Stimulated activated CD4-positive, alpha-beta T cell treated with anti-CD3 and anti-CD28 coated beads, TNF-alpha, amount 100 ng/mL, for 1 hour (primary cell): ENCODE data around the gene TMTC4.

Source experiments
- DNase-seq, 3 donors: peaks; one replicate each; pipeline ENCODE4 v3.0.0-alpha.2; 2020; ENCODE audit warnings: low read depth in 3 of 3, low spot score in 1 of 3

The TMTC4 gene

DNA sequence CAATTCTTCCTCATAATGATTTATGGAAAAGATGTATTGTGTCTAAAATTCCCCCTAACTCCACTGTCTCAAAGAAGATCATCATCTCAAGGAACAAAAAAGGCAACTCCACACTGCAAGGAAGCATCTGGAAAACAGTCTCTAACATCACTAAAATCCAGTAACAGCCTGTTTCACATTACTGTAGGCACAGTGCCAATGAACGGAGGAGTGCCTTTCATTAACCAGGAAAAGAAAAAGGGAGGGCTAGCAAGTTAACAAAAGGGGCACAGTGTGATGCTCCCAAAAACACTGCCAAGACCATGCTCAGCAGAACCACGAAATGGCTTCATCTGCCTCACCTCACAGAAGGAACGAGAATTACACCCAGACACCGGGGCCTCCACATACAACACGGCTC lies 8.5 kb downstream of the TMTC4 start:
- no peak for DNase-seq

DNA sequence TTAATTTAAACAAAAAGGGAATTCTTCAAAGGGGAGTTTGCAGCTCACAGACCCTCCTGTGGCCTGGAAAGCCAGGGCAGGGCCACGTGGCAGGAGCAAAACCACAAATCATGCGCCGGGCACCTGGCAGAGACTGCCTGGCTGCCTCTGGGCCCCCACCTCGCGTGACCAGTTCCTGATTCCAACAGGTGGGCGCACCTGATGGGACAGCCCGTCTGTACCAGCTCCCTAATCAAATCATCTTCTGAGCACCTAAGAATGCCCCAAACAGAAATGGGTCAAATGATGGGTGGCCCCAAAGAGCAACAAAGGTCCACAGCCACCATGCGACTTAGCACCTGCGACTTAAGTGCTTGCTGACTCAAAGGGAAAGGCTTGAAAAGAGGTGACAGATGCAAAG lies 9.2 kb downstream of the TMTC4 start:
- no peak for DNase-seq

DNA sequence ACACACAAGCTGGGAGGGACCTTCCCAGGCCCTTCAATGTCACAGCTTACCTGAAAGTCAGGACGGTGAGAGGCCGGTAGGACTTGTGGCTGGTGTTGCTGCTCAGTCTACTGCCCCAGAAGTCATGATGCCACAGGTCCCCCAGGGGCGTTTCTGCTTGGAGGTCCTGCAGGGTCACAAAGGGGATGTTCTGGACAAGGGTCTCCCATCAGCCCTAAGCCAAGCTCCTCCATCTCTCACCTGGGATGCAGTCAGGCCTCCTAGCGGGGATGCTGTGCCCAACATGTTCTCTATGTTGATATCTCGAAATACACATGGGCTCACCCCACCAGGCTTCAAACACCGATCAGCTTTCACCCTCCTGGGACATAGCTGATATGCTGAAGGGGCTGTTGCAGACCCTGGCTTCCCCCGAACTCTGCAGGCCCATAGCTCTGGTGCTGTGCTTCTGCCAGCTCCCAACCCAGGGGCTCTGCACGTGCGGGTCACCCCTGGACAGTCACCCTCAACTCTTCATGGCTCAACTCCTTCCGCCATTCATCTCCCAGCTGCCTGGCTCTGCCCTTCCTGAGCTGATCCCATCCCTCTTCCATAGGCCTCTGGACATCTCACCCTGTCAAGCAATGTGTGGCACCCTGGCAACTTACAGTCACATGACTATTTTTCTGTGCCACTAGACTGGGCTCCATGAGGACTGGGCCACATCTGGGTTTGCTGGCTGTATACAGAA lies 10.3 kb downstream of the TMTC4 start:
- DNase-seq = no peak

DNA sequence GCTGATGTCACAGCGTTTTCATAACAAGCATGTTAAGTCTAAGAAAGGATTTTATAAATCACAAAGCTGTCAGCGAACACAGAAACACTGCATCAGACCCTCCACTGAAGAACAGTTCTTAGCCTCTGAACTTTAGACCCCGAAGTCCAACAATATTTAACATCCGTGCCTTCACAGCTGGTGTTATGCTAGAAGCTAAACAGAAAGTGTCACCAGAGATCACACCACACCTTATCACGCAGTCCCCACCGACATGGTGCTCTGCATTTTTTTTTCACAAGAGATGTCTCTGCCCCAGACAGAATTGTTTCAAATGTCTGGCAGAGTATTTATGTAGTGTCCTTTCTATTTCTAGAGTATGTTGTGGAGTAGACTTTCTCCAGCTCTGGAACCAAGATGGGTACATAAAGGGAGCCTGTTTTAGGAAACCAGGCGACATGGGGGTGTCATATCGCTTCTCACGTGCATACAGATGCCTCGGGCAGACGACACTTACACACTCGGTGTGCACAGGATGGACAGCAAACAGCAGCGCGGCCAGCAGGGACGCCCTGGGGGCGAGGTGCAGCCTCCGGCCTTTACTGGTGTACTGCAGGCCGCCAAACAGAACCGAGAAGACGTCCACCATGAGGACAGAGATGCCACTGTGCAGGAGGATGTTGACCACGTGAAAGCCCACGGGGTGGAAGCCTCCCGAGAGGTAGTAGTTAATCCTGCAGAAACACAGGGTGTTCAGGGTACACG lies 12.0 kb downstream of the TMTC4 start:
- DNase-seq = no peak

DNA sequence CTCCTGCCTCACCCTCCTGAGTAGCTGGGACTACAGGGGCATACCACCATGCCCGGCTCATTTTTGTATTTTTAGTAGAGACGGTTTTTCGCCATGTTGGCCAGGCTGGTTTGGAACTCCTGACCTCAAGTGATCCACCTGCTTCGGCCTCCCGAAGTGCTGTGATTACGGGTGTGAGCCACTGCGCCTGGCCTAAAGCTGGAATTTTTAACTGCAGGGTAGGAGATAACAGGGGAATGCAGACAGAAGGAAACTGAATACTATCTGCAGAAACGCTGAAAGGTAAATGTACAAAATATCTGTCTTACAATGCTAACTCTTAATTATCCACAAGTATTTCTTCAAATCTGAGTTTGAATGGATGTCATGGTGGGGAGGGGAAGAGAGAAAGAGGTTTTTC lies 13.8 kb downstream of the TMTC4 start:
- DNase-seq = no peak

DNA sequence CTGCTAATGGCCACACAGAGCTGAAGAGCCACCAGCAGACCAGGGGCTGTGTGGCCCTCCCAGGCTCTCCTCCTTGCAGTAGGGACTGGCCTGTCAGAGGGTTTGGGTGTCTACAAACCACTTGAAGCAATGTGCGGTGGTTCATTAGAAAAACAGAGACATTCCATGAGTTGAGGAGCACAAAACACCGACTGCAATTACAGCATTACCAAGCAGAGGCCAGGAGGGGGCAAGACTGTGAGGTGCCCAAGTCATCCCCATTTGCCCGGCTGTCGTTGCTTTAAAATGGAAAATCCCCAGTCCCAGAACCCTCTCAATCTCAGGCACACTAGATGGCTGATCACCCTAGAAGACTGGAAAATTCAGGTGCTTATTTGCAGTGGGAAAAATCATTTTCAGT lies 15.0 kb downstream of the TMTC4 start:
- no peak for DNase-seq

DNA sequence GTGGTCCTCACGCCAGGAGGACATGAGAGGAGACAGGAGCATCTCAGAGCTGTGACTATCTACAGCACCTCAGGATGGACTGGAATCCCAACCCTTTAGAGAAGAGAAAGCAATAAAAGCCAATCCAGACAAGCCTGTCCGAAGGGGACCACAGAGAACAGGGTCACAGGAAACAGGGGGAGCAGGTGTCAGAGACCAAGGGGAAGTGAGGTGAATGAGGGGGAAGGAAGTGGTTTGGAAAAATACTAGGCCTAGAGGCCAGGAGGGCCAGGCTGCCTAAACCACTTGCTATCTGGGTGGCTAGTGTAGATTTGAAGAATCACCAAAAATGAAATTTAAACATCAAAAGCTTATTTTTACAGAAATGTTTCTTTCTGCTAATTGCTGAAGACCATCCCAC lies 16.2 kb downstream of the TMTC4 start:
- DNase-seq = no peak

DNA sequence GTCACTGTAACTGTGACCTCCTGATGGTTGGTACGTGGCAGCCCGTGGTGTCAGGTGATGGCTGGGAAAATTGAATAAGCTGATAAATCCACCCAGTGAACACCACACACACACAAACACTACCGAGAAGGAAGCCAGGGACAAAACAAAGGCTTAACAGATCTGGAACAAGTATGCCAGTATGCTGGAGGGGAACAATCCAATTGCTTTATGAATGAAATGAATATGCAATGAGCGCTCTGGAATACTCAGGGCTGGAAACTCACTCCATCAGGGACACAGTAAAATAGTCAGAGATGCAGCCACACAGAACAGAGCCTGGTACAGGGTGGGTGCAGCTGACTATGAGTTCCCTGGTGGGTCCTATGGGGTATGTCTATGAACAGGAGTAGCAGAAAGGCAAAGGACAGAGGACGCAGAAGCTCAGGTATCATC lies 16.7 kb downstream of the TMTC4 start:
- DNase-seq = no peak

DNA sequence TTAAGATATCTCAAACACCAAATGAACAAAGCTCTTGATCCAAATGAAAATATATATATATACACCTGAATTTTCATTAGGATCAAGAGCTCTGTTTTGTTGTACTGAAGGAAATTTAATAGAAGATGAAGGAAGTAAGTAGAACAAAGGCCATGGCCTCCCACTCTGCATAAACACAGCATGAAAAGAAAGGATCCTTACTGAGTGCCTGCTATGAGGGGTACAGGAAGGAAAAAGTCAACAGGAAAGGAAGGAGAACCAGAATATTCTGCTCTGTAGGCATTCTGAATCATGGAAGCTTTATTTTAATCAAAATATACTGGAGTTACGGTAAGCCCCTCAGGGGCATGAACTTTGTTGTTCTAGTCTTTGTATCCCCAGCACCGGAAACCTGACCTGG lies 22.1 kb downstream of the TMTC4 start:
- DNase-seq = no peak

DNA sequence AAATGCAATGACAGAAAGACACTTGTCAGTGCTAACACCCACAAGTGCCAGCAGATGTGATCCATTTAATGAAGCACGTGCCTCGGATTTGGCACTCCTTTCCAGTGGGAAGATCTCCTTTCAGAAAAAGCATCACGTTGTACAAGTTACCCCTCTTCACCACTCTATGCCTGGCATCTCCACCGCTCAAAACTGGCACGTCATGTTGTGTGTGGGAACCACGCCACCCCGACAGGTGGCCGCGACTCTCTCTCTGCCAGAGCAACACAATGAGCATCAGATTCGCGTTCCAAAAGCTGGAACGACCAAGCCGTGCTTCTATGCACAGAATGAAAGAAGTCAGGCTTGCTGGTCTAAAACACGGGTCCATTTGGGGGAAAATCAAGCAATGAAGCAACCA lies 24.3 kb downstream of the TMTC4 start:
- no peak for DNase-seq

DNA sequence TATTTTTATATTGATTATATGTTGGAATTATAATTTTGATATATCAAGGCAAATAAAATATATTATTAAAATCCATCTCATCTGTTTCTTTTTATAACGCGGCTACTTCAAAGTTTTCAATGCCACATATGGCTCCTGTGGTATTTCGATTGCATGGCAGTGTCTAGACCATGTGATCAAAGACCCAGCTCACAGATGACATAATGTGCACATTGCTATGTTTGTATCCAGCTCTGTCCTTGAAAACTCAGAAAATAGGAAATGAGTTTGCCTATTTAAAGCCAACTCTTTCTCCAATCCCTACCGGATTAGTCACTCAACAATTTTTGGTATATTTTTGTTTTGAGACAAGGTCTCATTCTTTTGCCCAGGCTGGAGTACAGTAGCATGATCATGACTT lies 26.2 kb downstream of the TMTC4 start:
- DNase-seq = no peak

DNA sequence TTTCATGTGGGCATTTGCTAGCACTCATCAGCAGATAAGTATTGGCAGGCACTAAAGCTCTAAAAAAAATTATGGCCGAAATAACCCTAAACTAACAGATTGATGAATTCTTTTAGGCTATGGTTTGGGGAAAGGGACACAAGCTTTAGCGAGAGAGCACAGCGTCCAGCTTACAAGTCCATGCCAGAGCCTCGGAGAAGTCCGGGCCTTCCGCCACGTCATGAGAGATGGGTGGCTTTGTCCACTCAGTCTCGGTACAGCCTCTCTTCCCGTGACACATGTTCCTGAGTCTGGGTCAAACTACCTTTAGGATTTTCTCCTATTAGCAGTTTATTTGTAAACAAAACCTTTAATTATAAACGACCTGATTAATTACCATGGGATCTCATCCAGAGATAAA lies 27.7 kb downstream of the TMTC4 start:
- DNase-seq = no peak

DNA sequence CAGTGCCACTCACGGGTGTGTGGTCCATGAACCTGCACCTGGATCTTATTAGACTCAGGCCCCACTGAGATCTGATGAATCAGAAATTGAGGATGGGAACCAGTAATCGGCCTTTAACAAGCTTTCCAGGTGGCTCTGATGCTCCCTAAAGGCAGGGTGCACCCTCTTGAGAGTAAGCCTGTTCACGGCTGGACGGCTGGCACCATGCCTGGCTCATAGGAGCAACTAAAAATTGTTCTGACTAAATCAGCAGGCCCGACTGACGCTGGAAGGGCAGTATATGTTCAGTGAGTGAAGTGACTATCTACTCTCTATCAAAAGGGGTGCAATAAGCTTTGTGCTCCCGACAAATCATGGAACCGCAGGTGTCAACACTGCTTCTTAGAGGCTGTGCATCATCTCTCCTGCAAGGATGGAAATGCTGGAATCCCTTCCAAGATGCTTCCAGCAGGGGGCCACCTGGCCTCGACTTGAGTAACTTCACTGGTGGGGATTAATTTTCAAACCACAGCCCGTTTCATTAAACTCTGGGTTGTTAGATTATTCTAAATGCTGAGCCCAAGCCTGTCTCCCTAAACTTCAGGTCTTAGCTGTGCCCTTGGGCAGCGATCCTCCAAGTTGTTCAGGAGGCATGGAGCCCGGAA lies 28.4 kb downstream of the TMTC4 start:
- DNase-seq = no peak

DNA sequence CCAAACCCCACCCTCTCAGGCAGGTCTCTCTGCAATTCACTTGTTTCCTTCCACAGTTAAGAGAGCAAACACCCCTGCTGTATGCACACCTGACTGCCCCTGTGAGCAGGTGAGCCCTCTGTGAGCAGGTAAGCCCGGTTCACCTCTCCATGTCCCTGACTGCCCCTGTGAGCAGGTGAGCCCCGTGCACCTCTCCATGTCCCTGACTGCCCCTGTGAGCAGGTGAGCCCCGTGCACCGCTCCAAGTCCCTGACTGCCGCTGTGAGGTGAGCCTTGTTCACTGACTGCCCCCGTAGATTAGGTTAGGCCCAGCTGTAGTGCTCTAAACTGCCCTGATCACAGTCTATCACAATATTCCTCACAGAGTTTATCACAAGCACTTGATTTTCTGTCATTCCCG lies 29.2 kb downstream of the TMTC4 start:
- DNase-seq = no peak

DNA sequence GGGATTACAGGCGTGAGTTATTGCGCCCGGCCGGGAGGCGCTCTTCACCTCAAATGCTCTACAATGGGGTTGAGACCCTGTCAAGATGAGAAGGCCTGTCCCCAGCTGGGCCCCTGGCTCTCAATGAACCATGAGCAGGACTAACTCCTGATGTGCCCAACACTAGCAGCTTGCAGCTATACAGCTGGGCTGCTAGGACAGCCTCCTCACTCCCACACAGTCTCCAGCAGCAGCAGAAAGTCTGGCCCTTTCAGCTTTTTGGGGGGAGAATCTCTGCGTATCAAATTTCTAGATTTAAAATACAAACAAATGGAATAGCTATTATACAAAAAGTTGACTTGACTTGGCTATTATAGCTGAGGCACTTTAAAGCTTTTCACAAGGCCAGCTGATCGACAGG lies 30.2 kb downstream of the TMTC4 start:
- no peak for DNase-seq

DNA sequence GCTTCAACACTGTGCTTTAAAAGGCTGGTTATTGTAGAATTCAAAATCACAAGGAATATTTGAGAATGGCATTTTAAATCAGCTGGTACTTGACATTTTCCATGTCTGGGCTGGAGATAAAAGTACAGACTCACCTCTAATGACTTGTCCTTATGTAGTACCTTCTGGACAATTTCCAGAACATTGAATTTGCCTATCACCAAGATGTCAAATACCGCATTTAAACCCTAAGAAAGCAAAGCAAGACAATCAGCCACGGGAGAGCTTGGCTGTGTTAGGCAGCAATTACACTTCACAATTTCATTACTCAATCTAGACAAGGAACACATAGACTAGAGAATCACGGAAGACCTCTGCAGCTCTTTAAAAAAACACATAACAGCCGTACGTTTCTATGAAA lies 36.8 kb downstream of the TMTC4 start:
- no peak for DNase-seq

DNA sequence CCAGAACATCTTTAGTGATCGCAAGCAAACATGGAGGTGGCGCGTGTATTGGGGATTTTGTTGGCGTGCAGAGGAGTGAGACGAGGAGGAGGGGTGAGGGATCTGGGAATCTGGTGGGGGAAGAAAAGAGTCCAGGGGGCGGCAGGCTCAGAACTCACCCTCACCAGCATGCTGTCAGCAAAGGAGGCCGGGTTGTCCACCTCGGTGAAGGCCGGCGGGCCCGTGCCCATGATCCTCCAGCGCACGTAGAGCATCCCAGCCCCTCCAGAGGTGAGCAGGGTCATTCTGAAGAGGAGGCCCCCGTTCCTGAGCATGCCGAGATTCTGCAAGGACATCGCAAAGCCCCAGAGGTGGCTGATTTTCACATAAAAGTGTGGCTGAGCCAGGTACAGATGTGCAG lies 37.2 kb downstream of the TMTC4 start:
- DNase-seq = no peak

DNA sequence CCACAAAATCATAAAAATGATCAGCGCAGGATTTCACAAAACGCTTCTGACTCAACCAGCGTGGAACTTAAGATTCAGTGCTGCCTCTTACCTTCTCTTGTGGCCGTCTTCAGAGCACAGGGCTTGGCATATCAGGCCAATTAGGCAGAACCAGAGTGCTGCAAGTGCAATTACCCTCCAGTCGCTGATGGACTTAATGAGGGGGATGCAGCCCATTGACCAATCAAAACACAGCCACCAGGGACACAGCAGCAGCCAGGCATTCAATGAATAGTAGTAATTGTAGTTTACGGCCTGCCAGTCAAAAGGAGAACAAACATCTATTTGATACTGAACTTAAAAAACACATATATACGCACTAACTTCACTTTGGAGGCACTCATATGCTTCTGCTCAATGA lies 38.2 kb downstream of the TMTC4 start:
- DNase-seq = no peak

DNA sequence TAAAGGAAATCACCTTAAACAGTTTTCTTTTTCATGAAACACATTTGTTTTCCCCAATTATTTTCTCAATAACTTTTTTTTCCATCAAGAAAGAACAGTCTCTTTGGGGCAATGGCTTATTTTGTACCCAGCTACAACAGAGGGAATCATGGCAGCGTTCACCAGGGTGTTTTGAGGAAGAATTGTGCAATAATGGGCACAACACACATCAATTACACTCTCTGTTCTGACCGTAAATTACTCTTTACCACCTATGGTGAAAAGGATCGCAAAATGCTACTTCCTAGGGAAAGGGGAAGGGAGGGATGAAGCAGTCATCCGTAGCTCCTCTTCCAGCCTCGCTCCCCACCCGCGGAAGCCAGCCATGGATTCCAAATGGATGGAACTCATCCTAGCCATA lies 38.6 kb downstream of the TMTC4 start:
- DNase-seq = no peak

DNA sequence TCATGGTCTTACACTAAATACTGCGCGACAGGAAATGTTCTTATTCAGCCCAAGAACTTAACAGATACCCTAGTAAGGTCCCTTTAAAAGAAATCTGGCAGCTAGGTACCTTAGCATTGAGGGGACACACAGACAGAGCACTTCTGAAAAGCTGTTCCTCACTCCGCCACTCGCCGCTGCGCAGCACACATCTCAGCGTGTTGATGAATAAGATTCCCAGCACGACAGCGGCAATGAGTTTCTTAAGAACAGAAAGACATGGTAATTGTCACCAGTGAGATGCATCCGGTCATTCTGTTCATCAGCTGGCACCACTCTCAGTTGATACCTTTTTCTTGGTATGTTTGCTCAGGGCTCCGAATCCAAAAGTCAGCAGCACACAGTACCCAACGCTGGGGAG lies 39.9 kb downstream of the TMTC4 start:
- DNase-seq = no peak

DNA sequence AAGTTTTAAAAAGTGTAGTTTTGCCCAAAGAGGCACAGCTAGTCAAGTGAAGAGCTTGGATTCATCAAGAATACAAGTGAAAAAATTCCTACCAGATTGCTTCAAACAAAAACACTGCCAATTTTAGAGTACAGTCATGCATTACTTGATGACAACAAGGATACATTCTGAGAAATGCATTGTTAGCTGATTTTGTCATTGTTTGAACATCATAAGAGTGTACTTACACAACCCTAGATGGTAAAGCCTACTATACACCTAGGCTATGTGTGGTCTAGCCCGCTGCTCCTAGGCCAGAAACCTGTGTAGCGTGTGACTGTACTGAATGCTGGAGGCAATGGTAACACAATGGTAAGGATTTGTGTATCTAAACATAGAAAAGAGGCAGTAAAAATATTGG lies 41.1 kb downstream of the TMTC4 start:
- DNase-seq = no peak

DNA sequence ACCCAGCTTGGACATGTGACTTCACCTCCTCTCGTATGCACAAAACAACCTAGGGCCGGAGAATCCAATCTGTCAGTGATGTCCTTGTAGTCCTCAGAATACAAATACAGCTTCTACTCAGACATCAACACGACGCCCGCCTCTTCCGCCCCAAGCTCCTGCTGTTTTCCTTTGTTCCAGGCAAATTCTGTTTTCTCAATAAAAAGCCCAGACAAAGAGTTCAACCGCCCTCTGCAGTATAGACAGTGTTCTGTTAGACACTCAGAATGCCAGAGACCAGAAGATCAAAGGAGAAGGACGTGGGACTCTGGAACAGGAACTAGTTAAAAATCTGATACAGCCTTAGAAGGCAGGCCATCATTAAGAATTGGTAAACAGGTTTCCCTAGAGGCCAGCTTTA lies 44.0 kb downstream of the TMTC4 start:
- DNase-seq = no peak

DNA sequence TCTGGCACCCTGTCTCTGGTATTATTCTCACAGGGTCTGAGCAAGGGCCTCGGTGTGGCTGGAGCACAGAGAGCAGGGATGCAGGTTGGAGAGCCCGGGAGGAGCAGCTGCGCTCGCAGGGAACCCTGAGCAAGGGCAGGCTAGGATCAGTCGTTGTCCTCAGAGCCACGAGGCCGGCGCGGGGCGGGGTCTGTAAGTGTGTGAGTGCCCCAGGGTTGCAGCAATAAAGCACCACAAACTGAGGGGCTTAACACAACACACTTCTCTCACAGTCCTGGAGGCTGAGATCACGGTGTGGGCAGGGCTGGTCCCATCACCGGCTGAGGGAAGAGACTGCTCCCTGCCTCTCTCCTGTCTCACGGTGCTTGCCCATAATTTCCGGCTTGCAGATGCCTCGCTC lies 47.5 kb downstream of the TMTC4 start:
- DNase-seq = no peak
